ENCODE measurements around the gene GFOD2. TPM values are rescaled to one million over a fixed set of nuclear protein-coding genes. Genes with fewer than 3 reads are reported as not detected.
A peak's percentile ranks its signal among the peaks of the same experiment; 100 is the strongest.

GFOD2 gene
- total and polyA plus RNA-seq, 12 donors: 6.0 to 10.9 (median 8.2) TPM

- WGBS, 2 donors: 91 to 95% methylated on average over 5 of the region's 5 CpGs
- H3K4me1 ChIP-seq: peaks cover 0 to 17% (median 5%) of the 10 kb centered on the region in 9 donors
- DNase-seq: no peak
- no peaks in the 10 kb centered on the region for H3K9me3 ChIP-seq
- H3K36me3 ChIP-seq: peaks cover 0 to 50% (median 0%) of the 10 kb centered on the region in 9 donors
- no peaks in the 10 kb centered on the region for H3K27me3 ChIP-seq
- ATAC-seq: peak in 1 of 8 donors; percentile 38
- no peak overlapping the region for H3K27ac ChIP-seq
- H3K4me3 ChIP-seq: no peak overlapping the region
- intact Hi-C loops (cut with DNase I): no loop called here
- no peak for TF ChIP-seq CTCF (IDR thresholded peaks at IDR 0.05)
These were observed 44.0 kb upstream of the GFOD2 start for GRCh38 chr16:67763066-67763465.

- H3K27ac ChIP-seq: no peak overlapping the region
- WGBS, 2 donors: 98% methylated on average over 2 of the region's 2 CpGs
- no peaks in the 10 kb centered on the region for H3K9me3 ChIP-seq
- intact Hi-C loops (cut with DNase I): no loop called here
- H3K4me3 ChIP-seq: no peak overlapping the region
- H3K4me1 ChIP-seq: peaks cover 0 to 17% (median 5%) of the 10 kb centered on the region in 9 donors
- no peak for ATAC-seq
- TF ChIP-seq CTCF (IDR thresholded peaks at IDR 0.05): no peak
- peaks cover 0 to 57% (median 0%) of the 10 kb centered on the region in 9 donors for H3K36me3 ChIP-seq
- no peak for DNase-seq
- no peaks in the 10 kb centered on the region for H3K27me3 ChIP-seq
These were observed 43.3 kb upstream of the GFOD2 start for GRCh38 chr16:67762385-67762784.

GRCh38 chr16:67761924-67762323, 42.8 kb upstream of the GFOD2 start:
- no peak for DNase-seq
- peaks cover 0 to 61% (median 0%) of the 10 kb centered on the region in 9 donors for H3K36me3 ChIP-seq
- WGBS, 2 donors: 97 to 100% methylated on average over 1 of the region's 1 CpG
- no peak overlapping the region for H3K27ac ChIP-seq
- no peaks in the 10 kb centered on the region for H3K9me3 ChIP-seq
- intact Hi-C loops (cut with DNase I): no loop called here
- H3K4me3 ChIP-seq: no peak overlapping the region
- no peak for ATAC-seq
- peaks cover 0 to 17% (median 5%) of the 10 kb centered on the region in 9 donors for H3K4me1 ChIP-seq
- no peaks in the 10 kb centered on the region for H3K27me3 ChIP-seq
- no peak for TF ChIP-seq CTCF (IDR thresholded peaks at IDR 0.05)

GRCh38 chr16:67760956-67761230, 41.8 kb upstream of the GFOD2 start:
- H3K36me3 ChIP-seq: peaks cover 0 to 58% (median 4%) of the 10 kb centered on the region in 9 donors
- intact Hi-C loops (cut with DNase I): no loop called here
- H3K4me3 ChIP-seq: no peak overlapping the region
- 88 to 91% methylated on average over 4 of the region's 4 CpGs for WGBS, 2 donors
- no peaks in the 10 kb centered on the region for H3K27me3 ChIP-seq
- no peak overlapping the region for H3K27ac ChIP-seq
- peaks cover 0 to 17% (median 5%) of the 10 kb centered on the region in 9 donors for H3K4me1 ChIP-seq
- ATAC-seq (no peak), DNase-seq (no peak)
- H3K9me3 ChIP-seq: no peaks in the 10 kb centered on the region
- TF ChIP-seq CTCF (IDR thresholded peaks at IDR 0.05): no peak

All from heart right ventricle (tissue), 16 donors.